ENCODE results near the gene SF3B4. TPM values are rescaled to one million over a fixed set of nuclear protein-coding genes. Genes with fewer than 3 reads are reported as not detected.

Gene SF3B4
- total RNA-seq, 1 experiment from 2014 or later, result 127 TPM

DNA sequence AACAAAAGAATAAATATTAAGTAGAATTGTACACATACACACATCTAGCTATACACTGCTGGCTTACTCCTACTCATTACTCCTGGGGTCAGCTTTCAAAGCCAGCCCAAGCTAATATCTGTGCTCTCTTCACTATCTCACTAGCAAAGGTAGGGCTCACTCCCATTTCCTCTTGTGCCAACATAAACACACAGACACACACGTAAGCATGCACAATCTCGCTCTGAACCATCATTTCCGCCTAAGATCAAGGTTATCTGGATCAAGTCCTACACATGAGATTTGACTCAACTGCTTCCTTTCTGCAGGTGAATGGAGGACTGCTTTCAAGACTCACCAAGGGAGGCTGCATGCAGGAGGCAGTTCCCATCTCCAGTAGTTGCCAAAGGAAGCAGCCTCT lies 37.8 kb upstream of the SF3B4 start:
- Histone ChIP-seq H3K9me3 (ENCODE audit: control insufficient read depth, low read depth, low read length) (no peaks in the 10 kb centered on the region), H3K4me2 (ENCODE audit: insufficient read depth, insufficient read length, low read length) (no peak overlapping the region), H3K9ac (ENCODE audit: extremely low read depth, insufficient read length, low read length) (no peak overlapping the region), H3K4ac (ENCODE audit: low read depth, low read length) (no peak overlapping the region), H3K27me3 (ENCODE audit: insufficient read depth, low read length) (no peaks in the 10 kb centered on the region), H3K23ac (ENCODE audit: insufficient read length, low read depth, low read length) (no peak overlapping the region), H3K23me2 (ENCODE audit: insufficient read length, low read depth, low read length, poor library complexity, severe bottlenecking) (no peaks in the 10 kb centered on the region), H4K5ac (ENCODE audit: insufficient read length, low read depth, low read length) (no peak overlapping the region), H3K79me1 (ENCODE audit: insufficient read depth, low read depth, low read length, poor library complexity, severe bottlenecking) (no peaks in the 10 kb centered on the region), H4K20me1 (ENCODE audit: control insufficient read depth, insufficient read depth, insufficient read length) (no peaks in the 10 kb centered on the region), H2BK12ac (ENCODE audit: insufficient read length, low read depth, low read length) (no peak overlapping the region), H3K14ac (ENCODE audit: insufficient read depth, low read length) (no peak overlapping the region), H2AK5ac (ENCODE audit: insufficient read length, low read length) (no peak overlapping the region), H3K56ac (ENCODE audit: insufficient read length, low read depth, low read length) (no peak overlapping the region), H2AFZ (ENCODE audit: low read length) (no peak overlapping the region), H4K8ac (replicated peaks; ENCODE audit: insufficient read length, low read depth, low read length) (no peak overlapping the region), H3K18ac (ENCODE audit: insufficient read length, low read depth, low read length) (no peak overlapping the region), H3K27ac (ENCODE audit: insufficient read length, low read depth, low read length) (no peak overlapping the region), H2BK15ac (ENCODE audit: low read depth, low read length) (no peak overlapping the region), H3T11ph (ENCODE audit: low read length) (no peak overlapping the region), H3K79me2 (ENCODE audit: insufficient read depth, low read length) (no peaks in the 10 kb centered on the region), H2BK5ac (ENCODE audit: insufficient read length, low read length) (no peak overlapping the region), H3K4me1 (ENCODE audit: insufficient read depth, low read length) (no peaks in the 10 kb centered on the region), H2BK120ac (ENCODE audit: low read depth, low read length, poor library complexity, severe bottlenecking) (no peak overlapping the region), H4K91ac (ENCODE audit: insufficient read length, low read depth, low read length) (no peak overlapping the region), H2BK20ac (ENCODE audit: low read depth, low read length, poor library complexity, severe bottlenecking) (no peak overlapping the region)
- WGBS (ENCODE audit: extremely low coverage, insufficient read length, low lambda C conversion rate), result no CpG with 5 or more reads among the region's 3 CpGs
- Mint-ChIP-seq H3K36me3 (ENCODE audit: insufficient read depth in 1 of 3, low read depth in 3 of 3) (peaks cover 24 to 51% (median 50%) of the 10 kb centered on the region in 3 experiments; a peak in 6 of 7 replicates), H3K4me1 (no peaks in the 10 kb centered on the region), H3K4me3 (no peak overlapping the region), H3K27ac (no peak overlapping the region), H3K9me3 (peaks cover 0 to 3% of the 10 kb centered on the region in 2 experiments; a peak in 1 of 5 replicates), H3K27me3 (ENCODE audit: low read depth) (no peaks in the 10 kb centered on the region)
- TF ChIP-seq, protein P1, sequence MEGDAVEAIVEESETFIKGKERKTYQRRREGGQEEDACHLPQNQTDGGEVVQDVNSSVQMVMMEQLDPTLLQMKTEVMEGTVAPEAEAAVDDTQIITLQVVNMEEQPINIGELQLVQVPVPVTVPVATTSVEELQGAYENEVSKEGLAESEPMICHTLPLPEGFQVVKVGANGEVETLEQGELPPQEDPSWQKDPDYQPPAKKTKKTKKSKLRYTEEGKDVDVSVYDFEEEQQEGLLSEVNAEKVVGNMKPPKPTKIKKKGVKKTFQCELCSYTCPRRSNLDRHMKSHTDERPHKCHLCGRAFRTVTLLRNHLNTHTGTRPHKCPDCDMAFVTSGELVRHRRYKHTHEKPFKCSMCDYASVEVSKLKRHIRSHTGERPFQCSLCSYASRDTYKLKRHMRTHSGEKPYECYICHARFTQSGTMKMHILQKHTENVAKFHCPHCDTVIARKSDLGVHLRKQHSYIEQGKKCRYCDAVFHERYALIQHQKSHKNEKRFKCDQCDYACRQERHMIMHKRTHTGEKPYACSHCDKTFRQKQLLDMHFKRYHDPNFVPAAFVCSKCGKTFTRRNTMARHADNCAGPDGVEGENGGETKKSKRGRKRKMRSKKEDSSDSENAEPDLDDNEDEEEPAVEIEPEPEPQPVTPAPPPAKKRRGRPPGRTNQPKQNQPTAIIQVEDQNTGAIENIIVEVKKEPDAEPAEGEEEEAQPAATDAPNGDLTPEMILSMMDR (conservative IDR thresholded peaks at IDR 0.05), result no peak
- no peak for DNase-seq
